ENCODE measurements around the gene TSTD1.
"Not testable (repeated sequence)": the region's sequence is repeated elsewhere in the genome, so short reads cannot be mapped to it uniquely, and the experiment has no call there.

Gene TSTD1

DNA sequence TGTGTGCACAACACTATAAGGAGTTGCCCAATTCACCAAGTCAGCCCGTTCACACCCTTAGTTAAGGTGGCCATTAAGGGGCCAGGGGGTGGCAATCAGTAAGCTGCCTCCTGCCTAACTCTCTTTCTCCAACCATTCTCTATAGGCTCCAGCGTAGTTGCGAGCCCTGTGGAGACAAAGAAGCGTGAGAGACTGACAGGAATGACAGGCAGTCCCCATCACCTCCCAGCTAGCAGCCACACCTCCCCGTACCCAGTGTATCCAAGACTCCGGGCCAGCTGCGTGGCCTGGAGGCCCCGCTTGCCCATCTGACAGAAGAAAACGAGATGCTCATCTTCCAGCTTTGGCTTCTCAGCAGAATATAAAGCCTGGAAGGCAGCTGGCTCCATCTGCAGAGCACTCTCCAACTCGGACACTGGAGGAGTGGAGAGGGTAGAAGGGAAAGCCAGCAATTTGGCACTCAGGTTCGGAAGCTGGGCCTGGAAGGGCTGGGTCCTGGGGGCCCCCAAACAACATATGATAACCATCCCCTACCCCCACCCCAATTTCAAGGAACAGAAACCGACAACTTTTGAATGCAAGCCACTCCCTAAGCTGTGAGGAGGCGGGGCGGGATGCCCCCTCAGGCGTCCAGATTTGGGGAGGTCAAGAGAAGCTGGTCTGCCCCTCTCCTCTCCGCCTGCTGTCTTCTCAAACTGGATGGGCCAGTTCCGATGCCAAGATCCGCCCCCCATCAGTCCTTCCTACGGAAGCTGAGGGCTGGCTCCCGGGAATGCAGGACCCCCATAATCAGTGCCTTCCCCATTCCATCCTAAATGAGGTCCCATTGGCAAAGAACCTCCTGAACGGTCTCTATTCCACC lies 872 bp downstream of the TSTD1 start:
- DNase-seq (ENCODE audit: low read depth, low spot score), result no peak

DNA sequence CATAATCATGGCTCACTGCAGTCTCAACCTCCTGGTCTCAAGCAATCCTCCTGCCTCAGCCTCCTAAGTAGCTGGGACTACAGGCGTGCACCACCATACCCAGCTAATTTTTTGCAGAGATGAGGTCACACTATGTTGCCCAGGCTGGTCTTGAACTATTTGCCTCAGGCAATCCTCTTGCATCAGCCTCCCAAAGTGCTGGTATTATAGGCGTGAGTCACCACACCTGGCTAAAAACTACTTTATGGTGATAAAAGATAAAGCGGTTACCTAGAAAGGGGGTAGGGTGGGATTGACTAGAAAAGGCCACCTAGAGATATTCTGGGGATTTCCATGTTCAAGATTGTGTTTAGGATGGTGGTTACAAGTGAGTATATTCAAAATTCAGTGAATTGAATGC lies 5.0 kb downstream of the TSTD1 start:
- no peak for DNase-seq (ENCODE audit: low read depth, low spot score)

DNA sequence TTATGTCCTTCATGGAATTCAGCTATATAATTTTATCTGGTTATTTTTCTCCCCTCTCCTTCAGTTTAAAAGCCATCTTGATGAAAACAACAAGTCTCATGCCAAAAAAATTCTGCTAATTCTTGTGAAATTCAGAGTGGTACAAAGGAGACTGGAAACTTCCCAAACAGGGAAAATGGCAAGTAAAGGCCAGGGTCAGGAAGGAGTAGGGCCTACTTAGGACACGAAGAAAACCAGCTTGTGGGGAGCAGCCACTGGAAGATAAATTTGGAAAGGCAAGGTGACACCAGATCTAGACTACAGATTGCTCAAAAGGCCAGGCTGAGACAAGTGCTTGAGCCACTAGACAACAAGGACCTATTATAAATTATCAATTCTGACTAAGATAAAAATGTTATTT lies 6.4 kb downstream of the TSTD1 start:
- DNase-seq (ENCODE audit: low read depth, low spot score), result no peak

DNA sequence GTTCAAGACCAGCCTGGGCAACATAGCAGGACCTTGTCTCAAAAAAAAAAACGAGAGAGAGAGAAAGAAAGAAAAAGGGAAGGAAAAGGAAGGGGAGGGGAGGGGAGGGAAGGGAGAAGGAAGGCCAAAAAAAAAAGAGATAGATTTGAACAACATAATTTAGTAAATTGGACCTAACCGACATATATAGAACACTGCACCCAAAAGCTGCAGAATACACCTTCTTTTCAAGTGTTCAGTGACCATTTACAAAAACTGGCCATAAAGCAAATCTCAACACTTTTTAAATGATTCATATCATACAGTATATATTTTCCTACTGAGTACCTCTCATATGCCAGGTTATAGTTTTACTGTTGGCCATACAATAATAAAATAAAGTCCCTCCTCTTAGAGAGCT lies 6.9 kb downstream of the TSTD1 start:
- DNase-seq (ENCODE audit: low read depth, low spot score), result no peak

DNA sequence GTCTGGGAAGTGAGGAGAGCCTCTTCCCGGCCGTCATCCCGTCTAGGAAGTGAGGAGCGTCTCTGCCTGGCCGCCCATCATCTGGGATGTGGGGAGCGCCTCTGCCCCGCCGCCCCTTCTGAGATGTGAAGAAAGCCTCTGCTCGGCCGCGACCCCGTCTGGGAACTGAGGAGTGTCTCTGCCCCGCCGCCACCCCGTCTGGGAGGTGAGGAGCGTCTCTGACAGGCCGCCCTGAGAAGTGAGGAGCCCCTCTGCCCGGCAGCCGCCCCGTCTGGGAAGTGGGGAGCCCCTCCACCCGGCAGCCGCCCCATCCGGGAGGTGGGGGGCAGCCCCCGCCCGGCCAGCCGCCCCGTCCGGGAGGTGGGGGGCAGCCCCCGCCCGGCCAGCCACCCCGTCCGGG lies 9.3 kb downstream of the TSTD1 start:
- DNase-seq (ENCODE audit: low read depth, low spot score), result not testable (repeated sequence)

DNA sequence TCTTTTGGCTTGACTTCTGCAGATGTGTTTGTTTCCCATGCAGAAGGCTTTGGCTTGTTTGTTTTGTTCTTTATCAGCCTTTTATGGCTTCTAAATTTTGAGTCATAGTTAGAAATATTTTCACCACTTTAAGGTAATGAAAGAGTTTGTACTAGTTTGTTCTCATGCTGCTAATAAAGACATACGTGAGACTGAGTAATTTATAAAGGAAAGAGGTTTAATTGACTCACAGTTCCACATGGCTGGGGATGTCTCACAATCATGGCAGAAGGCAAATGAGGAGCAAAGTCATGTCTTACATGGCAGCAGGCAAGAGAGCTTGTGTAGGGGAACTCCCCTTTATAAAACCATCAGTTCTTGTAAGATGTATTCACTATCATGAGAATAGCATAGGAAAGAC lies 11.8 kb downstream of the TSTD1 start:
- DNase-seq (ENCODE audit: low read depth, low spot score), result not testable (repeated sequence)

DNA sequence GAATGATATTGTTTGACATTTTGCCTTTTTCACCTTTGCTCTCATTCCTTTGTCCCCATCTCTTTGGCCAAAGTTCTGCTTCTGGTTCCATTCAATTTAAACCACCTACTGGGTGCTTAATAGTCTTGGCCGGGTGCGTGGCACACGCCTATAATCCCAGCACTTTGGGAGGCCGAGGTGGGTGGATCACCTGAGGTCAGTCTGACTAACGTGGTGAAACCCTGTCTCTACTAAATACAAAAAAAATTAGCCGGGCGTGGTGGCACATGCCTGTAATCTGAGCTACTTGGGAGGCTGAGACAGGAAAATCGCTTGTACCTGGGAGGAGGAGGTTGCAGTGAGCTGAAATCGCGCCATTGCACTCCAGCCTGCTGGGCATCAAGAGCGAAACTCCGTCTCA lies 16.3 kb downstream of the TSTD1 start:
- not testable (repeated sequence) for DNase-seq (ENCODE audit: low read depth, low spot score)

DNA sequence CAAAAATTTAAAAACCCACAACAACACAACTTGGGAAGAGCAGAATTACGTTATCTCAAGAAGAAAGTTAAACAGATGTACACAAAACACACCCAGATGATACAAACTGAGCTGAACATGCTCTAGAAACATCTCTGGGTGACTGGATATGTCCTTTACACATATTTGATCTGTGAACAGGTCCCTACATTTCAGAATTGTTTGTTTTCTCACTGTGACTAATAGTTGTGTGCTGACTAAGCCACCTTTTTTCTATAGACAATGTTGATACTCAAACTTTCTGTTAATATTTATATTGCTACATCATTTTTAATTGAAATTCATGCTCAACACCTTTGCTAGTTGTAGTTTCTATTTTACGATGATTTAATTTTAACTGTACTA lies 16.8 kb downstream of the TSTD1 start:
- DNase-seq (ENCODE audit: low read depth, low spot score), result no peak

DNA sequence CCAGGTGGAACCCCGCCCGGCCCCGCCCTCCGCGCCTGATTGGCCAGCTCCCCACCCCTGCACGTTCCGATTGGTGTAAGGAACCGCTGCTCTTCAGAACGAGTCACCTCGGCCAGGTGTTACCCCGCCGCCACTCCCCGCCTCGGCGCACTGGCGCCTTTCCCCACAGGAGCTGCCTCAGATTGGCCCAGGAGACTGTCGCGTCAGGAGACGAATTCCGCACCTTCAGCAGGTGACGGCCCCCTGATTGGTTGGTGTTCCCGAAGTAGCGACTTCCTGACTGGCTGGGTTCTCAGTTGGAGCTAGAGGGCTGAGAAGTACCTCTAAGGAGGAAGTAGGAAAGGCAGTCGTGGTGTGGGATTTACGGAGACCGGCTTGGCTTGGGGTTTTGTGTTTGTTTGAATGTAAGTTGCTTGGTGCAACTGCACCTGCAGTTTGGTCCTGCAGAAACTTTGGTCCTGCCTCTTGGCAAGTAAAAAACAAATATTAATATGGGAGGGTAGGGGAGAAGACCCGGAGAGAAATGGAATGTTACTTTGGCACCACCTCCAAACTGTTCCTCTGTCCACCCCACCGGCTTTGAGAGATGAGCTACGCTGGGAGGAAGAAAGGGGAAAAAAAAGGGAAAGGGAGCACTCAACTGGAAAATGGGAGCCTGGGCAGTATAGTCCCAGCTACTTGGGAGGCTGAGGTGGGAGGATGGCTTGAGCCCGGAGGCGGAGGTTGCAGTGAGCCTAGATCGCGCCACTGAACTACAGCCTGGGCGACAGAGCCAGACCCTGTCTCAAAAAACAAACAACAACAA lies 17.4 kb downstream of the TSTD1 start:
- DNase-seq (ENCODE audit: low read depth, low spot score), result no peak

DNA sequence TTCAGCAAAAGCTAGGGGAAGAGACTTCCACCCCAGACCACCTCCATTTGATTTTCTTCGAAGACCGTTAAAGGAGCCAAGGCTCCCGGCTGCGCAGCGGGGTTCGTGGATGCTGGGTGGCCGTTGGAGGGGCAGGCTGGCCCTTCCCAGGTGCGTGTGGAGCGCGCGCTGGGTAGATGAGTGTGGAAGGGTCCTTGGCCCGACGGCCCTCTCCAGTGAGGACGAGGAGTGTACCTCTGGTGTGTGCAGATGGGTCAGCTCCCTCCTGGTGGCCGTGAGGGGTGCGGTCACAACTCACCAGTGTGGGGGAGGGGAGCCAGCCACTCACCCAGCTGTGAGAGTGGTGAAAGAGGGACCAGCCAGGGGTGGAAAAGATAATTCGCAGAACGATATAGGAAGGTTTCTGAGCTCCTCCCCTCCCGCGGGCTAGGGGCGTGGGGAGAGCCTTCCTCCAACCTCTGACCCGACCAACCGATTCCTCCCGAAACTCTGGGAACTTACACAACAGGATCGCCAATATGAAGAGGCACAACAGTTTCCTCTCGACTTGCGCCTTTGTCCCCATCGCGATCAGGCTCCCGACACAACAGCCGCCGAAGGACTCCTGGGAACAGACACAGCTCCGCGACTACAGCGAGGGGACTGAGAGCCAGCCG lies 18.1 kb downstream of the TSTD1 start, which contains the start of gene F11R:
F11R (minus strand) TSS at position 644 of the 656 bp plus-strand sequence; CDS start at position 565, 79 bp downstream.
- DNase-seq (ENCODE audit: low read depth, low spot score), result no peak

DNA sequence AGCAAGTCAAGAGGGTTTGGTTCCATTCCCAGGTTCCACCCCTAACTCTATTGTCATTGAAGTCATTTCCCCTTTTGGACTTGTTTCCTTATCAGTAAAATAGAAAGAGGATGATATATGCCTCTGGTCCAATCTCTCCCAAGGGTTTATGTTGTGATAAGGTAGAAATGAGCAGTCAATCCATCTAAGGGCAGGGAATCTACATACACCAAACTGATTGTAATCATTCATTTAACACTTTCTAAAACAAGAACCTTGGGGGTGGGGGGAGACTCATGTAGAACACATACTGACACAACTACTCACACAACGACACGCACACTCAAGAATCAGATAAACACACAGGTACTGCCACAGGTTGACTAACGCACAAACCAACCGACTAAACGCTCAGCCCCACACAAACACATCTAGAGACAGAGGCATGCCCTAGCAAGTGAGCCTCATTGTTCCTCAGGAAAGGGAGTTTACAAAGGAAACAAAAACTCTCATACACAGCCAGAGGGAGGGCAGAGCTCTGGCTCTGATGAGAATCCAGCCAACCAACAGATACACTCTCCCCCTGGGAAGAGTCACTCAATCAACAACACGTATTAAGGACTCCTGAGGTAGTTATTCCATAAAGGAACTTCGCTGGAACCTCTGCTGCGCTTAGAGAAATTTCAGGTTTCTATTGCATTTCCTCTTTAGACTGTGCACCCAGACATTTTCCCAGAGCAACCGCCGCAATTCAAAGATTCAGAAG lies 18.8 kb downstream of the TSTD1 start:
- no peak for DNase-seq (ENCODE audit: low read depth, low spot score)

DNA sequence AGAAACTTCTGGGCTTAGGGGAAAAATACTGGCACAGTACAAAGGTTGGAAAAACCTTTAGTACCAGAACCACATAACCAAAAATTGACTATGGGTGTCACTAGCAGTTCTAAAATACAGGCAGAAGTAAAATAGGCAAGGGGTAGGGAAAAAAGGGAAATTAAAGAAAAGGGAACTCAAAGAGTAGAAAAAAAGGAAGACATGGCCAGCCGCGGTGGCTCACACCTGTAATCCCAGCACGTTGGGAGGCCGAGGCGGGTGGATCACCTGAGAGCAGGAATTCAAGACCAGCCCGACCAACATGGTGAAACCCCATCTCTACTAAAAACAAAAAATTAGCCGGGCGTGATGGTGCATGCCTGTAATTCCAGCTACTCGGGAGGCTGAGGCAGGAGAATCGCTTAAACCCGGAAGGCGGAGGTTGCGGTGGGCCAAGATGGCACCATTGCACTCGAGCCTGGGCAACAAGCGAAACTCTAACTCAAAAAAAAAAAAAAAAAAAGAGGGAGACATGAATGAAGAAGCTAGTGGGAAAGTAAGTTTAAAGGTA lies 19.6 kb downstream of the TSTD1 start:
- DNase-seq (ENCODE audit: low read depth, low spot score), result not testable (repeated sequence)

DNA sequence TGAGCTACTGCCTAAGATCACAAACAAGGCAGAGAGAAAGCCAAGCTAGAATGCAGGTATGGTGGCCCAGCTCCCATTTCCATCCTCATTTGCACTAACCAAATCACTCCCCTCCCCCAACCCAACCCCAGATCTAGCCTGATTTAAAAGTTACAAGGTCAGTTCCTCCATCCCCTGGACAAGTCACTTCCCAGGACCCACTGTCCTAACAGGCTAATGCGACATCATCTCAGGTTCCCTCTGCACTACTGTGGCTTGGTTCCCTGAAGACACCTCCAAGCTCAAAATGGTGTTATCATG lies 20.2 kb downstream of the TSTD1 start:
- no peak for DNase-seq (ENCODE audit: low read depth, low spot score)

DNA sequence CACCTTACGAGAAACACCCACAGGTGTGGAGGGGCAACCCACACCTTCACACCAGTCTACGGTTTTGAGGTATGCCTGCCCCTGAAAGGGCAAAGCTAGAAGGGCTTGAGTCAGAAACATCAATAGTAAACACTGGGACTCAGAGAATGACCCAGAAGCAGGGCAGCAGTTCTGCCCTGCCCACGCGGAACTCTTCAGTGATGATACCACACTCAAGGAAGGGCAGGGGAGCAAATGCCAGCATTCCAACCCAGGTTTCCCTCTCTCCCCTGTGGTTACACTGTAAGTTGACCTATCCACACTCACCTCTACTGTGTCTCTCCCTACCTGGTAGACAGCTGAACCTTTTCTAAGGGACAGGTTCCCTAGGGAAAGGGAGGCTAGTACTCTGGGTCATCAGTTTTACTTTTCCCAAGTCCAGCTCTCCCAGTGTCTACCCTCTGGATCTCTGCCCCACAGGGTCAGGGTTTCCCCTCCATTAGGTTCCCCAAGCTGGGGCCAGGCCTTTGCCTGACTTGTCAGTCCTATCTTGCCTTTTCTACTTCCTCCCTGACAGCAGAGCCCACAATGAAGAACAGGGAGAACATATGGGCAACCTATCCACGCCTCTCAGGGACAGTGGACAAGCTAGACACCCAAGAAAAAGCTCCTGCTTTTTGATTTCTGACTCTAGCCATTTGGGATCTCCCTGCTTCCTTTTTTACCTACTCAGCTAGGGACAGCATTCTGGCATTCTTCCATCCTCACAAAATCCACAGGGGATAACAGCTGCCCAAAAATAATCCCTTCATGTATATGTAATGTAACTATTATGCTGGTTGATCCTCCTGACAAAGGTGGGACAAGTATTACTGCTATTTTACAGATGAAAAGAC lies 20.8 kb downstream of the TSTD1 start:
- no peak for DNase-seq (ENCODE audit: low read depth, low spot score)

DNA sequence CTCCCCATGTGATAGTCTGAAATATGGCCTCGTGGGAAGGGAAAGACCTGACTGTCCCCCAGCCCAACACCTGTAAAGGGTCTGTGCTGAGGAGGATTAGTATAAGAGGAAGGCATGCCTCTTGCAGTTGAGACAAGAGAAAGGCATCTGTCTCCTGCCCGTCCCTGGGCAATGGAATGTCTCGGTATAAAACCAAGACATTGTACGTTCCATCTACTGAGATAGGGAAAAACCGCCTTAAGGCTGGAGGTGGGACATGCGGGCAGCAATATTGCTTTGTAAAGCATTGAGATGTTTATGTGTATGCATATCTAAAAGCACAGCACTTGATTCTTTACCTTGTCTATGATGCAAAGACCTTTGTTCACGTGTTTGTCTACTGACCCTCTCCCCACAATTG lies 21.6 kb downstream of the TSTD1 start:
- DNase-seq (ENCODE audit: low read depth, low spot score), result not testable (repeated sequence)

DNA sequence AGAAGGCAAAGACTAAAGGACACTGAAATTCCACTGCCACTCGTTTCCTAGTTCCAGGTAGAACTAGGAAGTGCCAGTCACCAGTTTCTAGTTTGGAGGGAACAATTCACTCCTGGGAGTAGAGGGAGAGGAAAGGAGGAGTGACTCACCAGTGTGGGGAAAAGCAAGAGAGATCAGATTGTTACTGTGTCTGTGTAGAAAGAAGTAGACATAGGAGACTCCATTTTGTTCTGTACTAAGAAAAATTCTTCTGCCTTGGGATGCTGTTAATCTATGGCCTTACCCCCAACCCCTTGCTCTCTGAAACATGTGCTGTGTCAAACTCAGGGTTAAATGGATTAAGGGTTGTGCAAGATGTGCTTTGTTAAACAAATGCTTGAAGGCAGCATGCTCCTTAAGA lies 22.1 kb downstream of the TSTD1 start:
- not testable (repeated sequence) for DNase-seq (ENCODE audit: low read depth, low spot score)

DNA sequence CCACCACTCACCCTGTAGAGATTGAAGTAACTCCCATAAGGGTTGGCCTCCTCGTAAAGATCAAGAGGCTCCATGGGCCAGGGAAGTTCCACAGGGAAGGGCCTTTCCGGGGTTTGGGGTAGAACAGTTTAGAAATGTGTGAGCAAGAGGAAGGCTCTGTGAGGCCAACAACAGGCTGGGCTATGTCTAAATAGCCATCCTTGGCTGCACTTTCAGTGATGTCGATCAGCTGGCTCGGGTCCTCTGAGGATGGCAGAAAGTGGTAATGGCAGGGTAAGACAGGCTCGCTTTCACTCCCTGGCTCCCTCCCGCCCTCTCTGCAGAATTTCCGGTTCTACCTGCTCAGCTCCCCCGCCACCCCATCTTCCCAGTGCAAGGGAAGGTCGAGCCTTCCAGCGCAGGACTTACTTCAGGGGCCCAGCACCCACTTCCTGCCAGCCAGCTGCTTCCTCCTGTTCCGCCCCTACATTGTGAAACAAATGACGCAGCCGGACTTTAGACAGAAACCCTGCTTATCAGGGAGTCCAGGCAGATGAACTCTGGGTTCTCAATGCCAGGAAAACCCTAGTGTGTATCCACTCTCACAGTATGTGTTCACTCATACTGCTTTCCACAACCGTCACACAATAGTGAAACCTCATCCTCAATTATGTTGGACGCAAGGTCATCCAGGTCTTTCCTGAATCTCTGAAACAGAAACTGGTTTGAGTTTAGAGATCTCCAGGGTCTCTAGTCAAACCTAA lies 25.1 kb downstream of the TSTD1 start:
- DNase-seq (ENCODE audit: low read depth, low spot score), result no peak

DNA sequence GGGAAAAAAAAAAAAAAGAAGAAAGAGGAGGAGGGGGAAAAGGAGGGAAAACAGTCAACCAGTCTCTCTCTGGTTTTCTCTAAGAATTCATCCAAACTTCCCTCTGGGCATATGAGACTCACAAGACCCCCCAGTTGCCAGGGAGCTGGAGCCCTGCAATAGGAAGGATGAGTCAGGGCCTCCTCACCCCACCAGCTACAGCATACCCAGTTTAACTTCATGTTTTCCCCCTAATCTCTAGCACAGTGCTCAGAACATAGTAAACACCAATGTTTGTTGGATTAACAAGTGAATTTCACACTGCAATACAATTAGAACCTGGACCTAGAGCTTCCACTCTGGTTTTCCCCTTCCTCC lies 25.7 kb downstream of the TSTD1 start:
- no peak for DNase-seq (ENCODE audit: low read depth, low spot score)

DNA sequence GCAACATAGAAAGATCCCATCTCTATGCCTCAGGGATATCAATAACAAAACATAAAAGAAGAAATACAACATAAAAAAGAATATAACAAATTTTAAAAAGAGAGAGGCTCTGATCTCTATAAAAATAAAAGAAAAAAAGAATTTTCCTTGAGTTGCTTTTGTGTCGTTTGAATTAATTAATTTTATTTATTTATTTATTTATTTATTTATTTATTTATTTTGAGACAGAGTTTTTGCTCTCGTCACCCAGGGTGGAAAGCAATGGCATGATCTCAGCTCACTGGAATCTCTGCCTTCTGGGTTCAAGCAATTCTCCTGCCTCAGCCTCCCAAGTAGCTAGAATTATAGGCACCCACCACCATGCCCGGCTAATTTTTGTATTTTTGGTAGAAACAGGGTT lies 26.3 kb downstream of the TSTD1 start:
- no peak for DNase-seq (ENCODE audit: low read depth, low spot score)

All from brain pericyte (primary cell).